Mesenchymal stem cell (in vitro differentiated cells and primary cell): ENCODE measurements around the gene BACE2.

Experiments
- DNase-seq: peaks from one replicate; pipeline ENCODE4 v3.0.0-alpha.2; 2013
- H2AFZ ChIP-seq: one replicate; pipeline ENCODE4 v1.6.1; 2013; ENCODE audit warnings: low read depth, mild to moderate bottlenecking, control low read depth, inconsistent platforms, low read length, moderate library complexity
- H2AK5ac ChIP-seq: 2 replicates; pipeline ENCODE4 v1.6.1; 2013; ENCODE audit warnings: low read length, moderate library complexity, mild to moderate bottlenecking, inconsistent platforms; ENCODE audit not compliant: severe bottlenecking
- H2BK120ac ChIP-seq: one replicate; pipeline ENCODE4 v1.6.1; 2013; ENCODE audit warnings: low read depth, mild to moderate bottlenecking, inconsistent platforms, low read length, moderate library complexity
- H2BK12ac ChIP-seq, 2 experiments: one replicate each; pipeline ENCODE4 v1.6.1; 2013; ENCODE audit warnings: inconsistent platforms in 2 of 2, low read length in 2 of 2, mild to moderate bottlenecking in 2 of 2, moderate library complexity in 2 of 2, control low read depth in 1 of 2
- H2BK15ac ChIP-seq: one replicate; pipeline ENCODE4 v1.6.1; 2013; ENCODE audit warnings: mild to moderate bottlenecking, low read depth, inconsistent platforms; ENCODE audit not compliant: poor library complexity, severe bottlenecking
- H2BK5ac ChIP-seq: 2 replicates; pipeline ENCODE4 v1.6.1; 2013; ENCODE audit warnings: low read depth, mild to moderate bottlenecking, low read length, control low read depth, inconsistent platforms; ENCODE audit not compliant: poor library complexity, severe bottlenecking
- H3K14ac ChIP-seq, 2 experiments: one replicate each; pipeline ENCODE4 v1.6.1; 2013; ENCODE audit warnings: inconsistent platforms in 2 of 2, low read length in 2 of 2, control low read depth in 1 of 2, mild to moderate bottlenecking in 1 of 2, moderate library complexity in 1 of 2
- H3K18ac ChIP-seq, 2 experiments: one replicate each; pipeline ENCODE4 v1.6.1; 2013; ENCODE audit warnings: inconsistent platforms in 2 of 2, low read length in 2 of 2, control low read depth in 1 of 2, low read depth in 1 of 2, mild to moderate bottlenecking in 1 of 2
- H3K23ac ChIP-seq, 2 experiments: one replicate each; pipeline ENCODE4 v1.6.1; 2013; ENCODE audit warnings: inconsistent platforms in 2 of 2, low read length in 2 of 2, mild to moderate bottlenecking in 2 of 2, moderate library complexity in 2 of 2, control low read depth in 1 of 2
- H3K27ac ChIP-seq: 2 replicates; pipeline ENCODE4 v1.5.1; 2013; ENCODE audit warnings: mild to moderate bottlenecking, moderate library complexity, low read length, control low read depth, inconsistent platforms; ENCODE audit not compliant: poor library complexity, severe bottlenecking
- H3K27me3 ChIP-seq, 2 experiments: 2 replicates each; pipeline versions ENCODE4 v1.6.1 to v1.7.0; 2013; ENCODE audit warnings: low read length in 2 of 2, mild to moderate bottlenecking in 2 of 2, moderate library complexity in 2 of 2, control low read depth in 1 of 2, inconsistent platforms in 1 of 2; ENCODE audit not compliant: control insufficient read depth in 1 of 2, insufficient read depth in 1 of 2
- H3K36me3 ChIP-seq, 2 experiments: 2 replicates each; pipeline versions ENCODE4 v1.6.1 to v1.7.0; 2013; ENCODE audit warnings: low read length in 2 of 2, control low read depth in 1 of 2, inconsistent platforms in 1 of 2, low read depth in 1 of 2, mild to moderate bottlenecking in 1 of 2; ENCODE audit not compliant: insufficient read depth in 2 of 2, control insufficient read depth in 1 of 2
- H3K4ac ChIP-seq, 2 experiments: one replicate each; pipeline ENCODE4 v1.6.1; 2013; ENCODE audit warnings: inconsistent platforms in 2 of 2, low read length in 2 of 2, mild to moderate bottlenecking in 2 of 2, moderate library complexity in 2 of 2, control low read depth in 1 of 2, low read depth in 1 of 2
- H3K4me1 ChIP-seq: 2 replicates; pipeline ENCODE4 v1.6.1; 2013; ENCODE audit warnings: low read depth, low read length, control low read depth; ENCODE audit not compliant: control insufficient read depth, insufficient read depth
- H3K4me2 ChIP-seq: 2 replicates; pipeline ENCODE4 v1.6.1; 2013; ENCODE audit warnings: low read length, mild to moderate bottlenecking, inconsistent platforms; ENCODE audit not compliant: poor library complexity, severe bottlenecking
- H3K4me3 ChIP-seq, 2 experiments: 2 replicates each; pipeline versions ENCODE4 v1.5.1 to v1.7.0; 2013; ENCODE audit warnings: low read length in 2 of 2, mild to moderate bottlenecking in 2 of 2, control low read depth in 1 of 2, low read depth in 1 of 2; ENCODE audit not compliant: insufficient read depth in 1 of 2
- H3K79me1 ChIP-seq: replicated peaks from 2 replicates; pipeline ENCODE4 v1.6.1; 2013; ENCODE audit warnings: mild to moderate bottlenecking, control low read depth, low read length, inconsistent platforms; ENCODE audit not compliant: poor library complexity, severe bottlenecking
- H3K9ac ChIP-seq: 2 replicates; pipeline ENCODE4 v1.7.0; 2013; ENCODE audit warnings: mild to moderate bottlenecking, low read length, moderate library complexity
- H3K9me3 ChIP-seq: 2 replicates; pipeline ENCODE4 v1.7.0; 2013; ENCODE audit warnings: mild to moderate bottlenecking, low read length; ENCODE audit not compliant: control insufficient read depth
- H4K8ac ChIP-seq: one replicate; pipeline ENCODE4 v1.6.1; 2013; ENCODE audit warnings: inconsistent platforms, mild to moderate bottlenecking, low read length, moderate library complexity
- H4K91ac ChIP-seq: one replicate; pipeline ENCODE4 v1.6.1; 2013; ENCODE audit warnings: mild to moderate bottlenecking, low read length, inconsistent platforms
- WGBS: methylation state at CpG from one replicate; pipeline ENCODE4 v1.1.7; 2013; ENCODE audit warnings: mixed read lengths; 5-methylcytosine and 5-hydroxymethylcytosine counted together

The BACE2 gene

GRCh38 chr21:41204736-41205135 lies 36.8 kb downstream of the BACE2 start:
- Histone ChIP-seq H3K14ac (no peak overlapping the region), H2AFZ (no peak overlapping the region), H2BK12ac (no peak overlapping the region), H3K79me1 (peaks cover 13% of the 10 kb centered on the region), H4K91ac (no peak overlapping the region), H2BK15ac (no peak overlapping the region), H2BK120ac (no peak overlapping the region), H3K4me2 (no peak overlapping the region), H3K18ac (no peak overlapping the region), H3K4me3 (no peak overlapping the region), H2AK5ac (no peak overlapping the region), H3K27me3 (no peaks in the 10 kb centered on the region), H3K4me1 (peaks cover 6% of the 10 kb centered on the region), H3K23ac (no peak overlapping the region), H3K9ac (no peak overlapping the region), H3K4ac (no peak overlapping the region), H3K27ac (no peak overlapping the region), H3K36me3 (peaks cover 0 to 4% of the 10 kb centered on the region in 2 experiments), H4K8ac (no peak overlapping the region), H3K9me3 (no peaks in the 10 kb centered on the region), H2BK5ac (no peak overlapping the region)
- no peak for DNase-seq
- 97% methylated on average over 2 of the region's 3 CpGs for WGBS

GRCh38 chr21:41207401-41208375 lies 39.7 kb downstream of the BACE2 start:
- no peak overlapping the region for H3K14ac ChIP-seq
- no peak overlapping the region for H2AFZ ChIP-seq
- no peak overlapping the region for H3K18ac ChIP-seq
- H3K9ac ChIP-seq, result peak overlapping the region; percentile 46
- H3K4ac ChIP-seq, result no peak overlapping the region
- peak overlapping the region in 1 of 2 experiments; percentile 59 for H3K4me3 ChIP-seq
- H2AK5ac ChIP-seq, result no peak overlapping the region
- no peak overlapping the region for H4K8ac ChIP-seq
- no peak overlapping the region for H2BK120ac ChIP-seq
- no peak overlapping the region for H3K23ac ChIP-seq
- no peak overlapping the region for H3K4me2 ChIP-seq
- no peak overlapping the region for H4K91ac ChIP-seq
- H3K36me3 ChIP-seq, result peaks cover 0 to 3% of the 10 kb centered on the region in 2 experiments
- no peaks in the 10 kb centered on the region for H3K9me3 ChIP-seq
- no peak for DNase-seq
- no peak overlapping the region for H2BK12ac ChIP-seq
- peaks cover 8% of the 10 kb centered on the region for H3K79me1 ChIP-seq
- 78% methylated on average over 17 of the region's 17 CpGs for WGBS
- H2BK15ac ChIP-seq, result no peak overlapping the region
- peaks cover 6% of the 10 kb centered on the region for H3K4me1 ChIP-seq
- H3K27me3 ChIP-seq, result no peaks in the 10 kb centered on the region
- no peak overlapping the region for H2BK5ac ChIP-seq
- H3K27ac ChIP-seq, result no peak overlapping the region

GRCh38 chr21:41208376-41208763 lies 40.4 kb downstream of the BACE2 start:
- no peak overlapping the region for H2BK5ac ChIP-seq
- H3K9me3 ChIP-seq, result no peaks in the 10 kb centered on the region
- peaks cover 6% of the 10 kb centered on the region for H3K4me1 ChIP-seq
- H4K8ac ChIP-seq, result no peak overlapping the region
- no peak for DNase-seq
- H2BK12ac ChIP-seq, result no peak overlapping the region
- H2BK120ac ChIP-seq, result no peak overlapping the region
- no peak overlapping the region for H3K18ac ChIP-seq
- no peak overlapping the region for H4K91ac ChIP-seq
- no peak overlapping the region for H3K14ac ChIP-seq
- WGBS, result 83% methylated on average over 6 of the region's 6 CpGs
- H3K4ac ChIP-seq, result no peak overlapping the region
- H3K27ac ChIP-seq, result no peak overlapping the region
- H3K23ac ChIP-seq, result no peak overlapping the region
- no peak overlapping the region for H3K4me3 ChIP-seq
- no peaks in the 10 kb centered on the region for H3K27me3 ChIP-seq
- no peak overlapping the region for H3K4me2 ChIP-seq
- no peak overlapping the region for H3K9ac ChIP-seq
- H2AFZ ChIP-seq, result no peak overlapping the region
- peaks cover 0 to 3% of the 10 kb centered on the region in 2 experiments for H3K36me3 ChIP-seq
- H2BK15ac ChIP-seq, result no peak overlapping the region
- peaks cover 6% of the 10 kb centered on the region for H3K79me1 ChIP-seq
- H2AK5ac ChIP-seq, result no peak overlapping the region

- H2AK5ac ChIP-seq, result no peak overlapping the region
- WGBS, result 88% methylated on average over 17 of the region's 17 CpGs
- H3K14ac ChIP-seq, result no peak overlapping the region
These were observed 41.2 kb downstream of the BACE2 start for GRCh38 chr21:41209016-41209619.

More at GRCh38 chr21:41209016-41209619, 41.2 kb downstream of the BACE2 start:
- H3K27me3 ChIP-seq, result no peaks in the 10 kb centered on the region
- H2BK120ac ChIP-seq, result no peak overlapping the region
- H3K4me3 ChIP-seq, result no peak overlapping the region
- no peak overlapping the region for H2AFZ ChIP-seq
- H3K18ac ChIP-seq, result no peak overlapping the region
- H3K4ac ChIP-seq, result no peak overlapping the region
- H2BK15ac ChIP-seq, result no peak overlapping the region
- H3K4me1 ChIP-seq, result peaks cover 6% of the 10 kb centered on the region
- no peak overlapping the region for H3K4me2 ChIP-seq
- H3K9me3 ChIP-seq, result no peaks in the 10 kb centered on the region
- H3K23ac ChIP-seq, result no peak overlapping the region
- peaks cover 5% of the 10 kb centered on the region for H3K79me1 ChIP-seq
- no peak overlapping the region for H3K27ac ChIP-seq
- no peak overlapping the region for H4K8ac ChIP-seq
- H4K91ac ChIP-seq, result no peak overlapping the region
- no peak overlapping the region for H3K9ac ChIP-seq
- H3K36me3 ChIP-seq, result peaks cover 0 to 3% of the 10 kb centered on the region in 2 experiments
- no peak overlapping the region for H2BK5ac ChIP-seq
- DNase-seq, result no peak
- H2BK12ac ChIP-seq, result no peak overlapping the region
